Measurements from ENCODE around the gene KCNN4. TPM values are rescaled to one million over a fixed set of nuclear protein-coding genes. Genes with fewer than 3 reads are reported as not detected.
A peak's percentile ranks its signal among the peaks of the same experiment; 100 is the strongest.

Gene KCNN4
- total and polyA plus RNA-seq, 2 of the 13 experiments (the other 11 are each of a cell fraction or from before 2014, with no cell fraction given), result 0.13 to 0.25 TPM

GRCh38 chr19:43774103-43774939 lies 6.5 kb downstream of the KCNN4 start (continued):
- TF ChIP-seq ZBTB1 (CRISPR knock-in tag; IDR thresholded peaks at IDR 0.05; ENCODE audit: borderline replicate concordance), result peak; percentile 39; the same call in 1 of the 2 replicates
- TF ChIP-seq ZNF234 (CRISPR knock-in tag; conservative IDR thresholded peaks at IDR 0.05), result no peak
- TF ChIP-seq ZIK1 (CRISPR knock-in tag; IDR thresholded peaks at IDR 0.05; ENCODE audit: borderline replicate concordance, low read depth), result no peak
- TF ChIP-seq HNF4G (IDR thresholded peaks at IDR 0.05; ENCODE audit: borderline replicate concordance, low read depth, low read length), result no peak
- TF ChIP-seq HNF4G (CRISPR knock-in tag; IDR thresholded peaks at IDR 0.05; ENCODE audit: borderline replicate concordance, low read depth), result peak; percentile 52; the same call in 1 of the 2 replicates
- TF ChIP-seq TBP (CRISPR knock-in tag; IDR thresholded peaks at IDR 0.05), result no peak
- TF ChIP-seq HNF4A (CRISPR knock-in tag; IDR thresholded peaks at IDR 0.05), result no peak
- 0 out of 2 replicates have a peak, but pooled peaks have one; percentile 43 for TF ChIP-seq SAFB2 (CRISPR knock-in tag; IDR thresholded peaks at IDR 0.05; ENCODE audit: borderline replicate concordance, low read depth)
- TF ChIP-seq NAIF1 (CRISPR knock-in tag; IDR thresholded peaks at IDR 0.05; ENCODE audit: borderline replicate concordance), result no peak
- TF ChIP-seq RERE (CRISPR knock-in tag; IDR thresholded peaks at IDR 0.05; ENCODE audit: low read depth), result no peak
- TF ChIP-seq ZNF670 (CRISPR knock-in tag; IDR thresholded peaks at IDR 0.05; ENCODE audit: borderline replicate concordance), result 0 out of 2 replicates have a peak, but pooled peaks have one; percentile 31
- peak; percentile 87 for TF ChIP-seq CTCF (CRISPR knock-in tag; IDR thresholded peaks at IDR 0.05)
- TF ChIP-seq ZNF776 (CRISPR knock-in tag; IDR thresholded peaks at IDR 0.05), result no peak
- TF ChIP-seq ZSCAN25 (CRISPR knock-in tag; IDR thresholded peaks at IDR 0.05), result no peak
- TF ChIP-seq KAT7 (CRISPR knock-in tag; IDR thresholded peaks at IDR 0.05; ENCODE audit: borderline replicate concordance), result peak; percentile 68; the same call in 1 of the 2 replicates
- no peak for TF ChIP-seq CENPX (CRISPR knock-in tag; IDR thresholded peaks at IDR 0.05)
- TF ChIP-seq STAT6 (CRISPR knock-in tag; IDR thresholded peaks at IDR 0.05; ENCODE audit: borderline replicate concordance), result no peak
- peak; percentile 27; the same call in 1 of the 2 replicates for TF ChIP-seq MXD1 (CRISPR knock-in tag; IDR thresholded peaks at IDR 0.05)
